ENCODE data around the gene ENTPD7.
"Not testable (repeated sequence)": the region's sequence is repeated elsewhere in the genome, so short reads cannot be mapped to it uniquely, and the experiment has no call there.

The ENTPD7 gene

GRCh38 chr10:99689461-99689860 is 30.2 kb downstream of the ENTPD7 start:
- DNase-seq (ENCODE audit: low spot score): no peak

GRCh38 chr10:99693933-99694583 is 34.7 kb downstream of the ENTPD7 start:
- no peak for DNase-seq (ENCODE audit: low spot score)

- no peak for DNase-seq (ENCODE audit: low spot score)
Measured at GRCh38 chr10:99695761-99696160, 36.5 kb downstream of the ENTPD7 start.

GRCh38 chr10:99698504-99699080 is 39.3 kb downstream of the ENTPD7 start:
- no peak for DNase-seq (ENCODE audit: low spot score)

GRCh38 chr10:99700649-99701048 is 41.3 kb downstream of the ENTPD7 start:
- no peak for DNase-seq (ENCODE audit: low spot score)

- DNase-seq (ENCODE audit: low spot score): no peak
Measured at GRCh38 chr10:99708428-99709012, 49.2 kb downstream of the ENTPD7 start.

- DNase-seq (ENCODE audit: low spot score): no peak
Measured at GRCh38 chr10:99709480-99710229, 50.3 kb downstream of the ENTPD7 start.

GRCh38 chr10:99711129-99711719 is 51.9 kb downstream of the ENTPD7 start:
- DNase-seq (ENCODE audit: low spot score): peak; percentile 53

- no peak for DNase-seq (ENCODE audit: low spot score)
Measured at GRCh38 chr10:99714446-99714845, 55.1 kb downstream of the ENTPD7 start.

- DNase-seq (ENCODE audit: low spot score): no peak
Measured at GRCh38 chr10:99720387-99720786, 61.1 kb downstream of the ENTPD7 start.

GRCh38 chr10:99730026-99730425 is 70.7 kb downstream of the ENTPD7 start:
- DNase-seq (ENCODE audit: low spot score): no peak

GRCh38 chr10:99731306-99732032 is 72.2 kb downstream of the ENTPD7 start:
- DNase-seq (ENCODE audit: low spot score): no peak

GRCh38 chr10:99732033-99732842 is 72.9 kb downstream of the ENTPD7 start, which contains the start of the genes COX15 and CUTC:
COX15 (minus strand) TSS chr10:99732127; CDS start chr10:99732049, 78 bp downstream.
CUTC (plus strand) TSS chr10:99732234; CDS start chr10:99732349, 115 bp downstream.
- DNase-seq (ENCODE audit: low spot score): peak; percentile 98

- no peak for DNase-seq (ENCODE audit: low spot score)
Measured at GRCh38 chr10:99733366-99733765, 74.1 kb downstream of the ENTPD7 start.

- DNase-seq (ENCODE audit: low spot score): not testable (repeated sequence)
Measured at GRCh38 chr10:99734111-99734510, 74.8 kb downstream of the ENTPD7 start.

GRCh38 chr10:99740260-99740659 is 81.0 kb downstream of the ENTPD7 start:
- no peak for DNase-seq (ENCODE audit: low spot score)

GRCh38 chr10:99740933-99741559 is 81.7 kb downstream of the ENTPD7 start:
- no peak for DNase-seq (ENCODE audit: low spot score)

- no peak for DNase-seq (ENCODE audit: low spot score)
Measured at GRCh38 chr10:99742254-99742653, 82.9 kb downstream of the ENTPD7 start.

- no peak for DNase-seq (ENCODE audit: low spot score)
Measured at GRCh38 chr10:99742701-99743100, 83.4 kb downstream of the ENTPD7 start.

- no peak for DNase-seq (ENCODE audit: low spot score)
Measured at GRCh38 chr10:99743841-99744240, 84.5 kb downstream of the ENTPD7 start.
